H1 (cell line): Measurements from ENCODE around the gene GLS. TPM values are rescaled to one million over a fixed set of nuclear protein-coding genes. Genes with fewer than 3 reads are reported as not detected.

Source experiments
- CTCF ChIA-PET: fragments of 300-600 bp; sonication (Branson Sonifier 250); formaldehyde crosslinking; loops from one replicate; lab custom pipeline; 2021; ENCODE audit not compliant: partially characterized antibody; lab: Charles Lee
- POLR2A ChIA-PET: fragments of 300-600 bp; sonication (Branson Sonifier 250); formaldehyde crosslinking; loops from one replicate; lab custom pipeline; 2021; ENCODE audit warnings: inconsistent platforms; ENCODE audit not compliant: partially characterized antibody; lab: Charles Lee
- DNase-seq, 2 experiments: peaks; one replicate each; pipeline versions ENCODE4 v3.0.0 to v3.0.0-alpha.2; 2010 to 2022; ENCODE audit warnings: low spot score in 2 of 2, low read depth in 1 of 2, mixed read lengths in 1 of 2
- FAIRE-seq: peaks from 2 replicates; lab custom pipeline; 2011; peaks lifted over from hg19 to GRCh38; lab: Jason Lieb, UNC
- H2AFZ ChIP-seq: 2 replicates; pipeline ENCODE4 v1.8.1; 2012; ENCODE audit warnings: low read length, inconsistent platforms
- H2AK5ac ChIP-seq: 2 replicates; pipeline ENCODE4 v1.6.1; 2013; ENCODE audit warnings: low read depth, low read length
- H2BK120ac ChIP-seq: replicated peaks from 2 replicates; pipeline ENCODE3; 2013; ENCODE audit warnings: low read depth, low read length, inconsistent platforms
- H2BK12ac ChIP-seq: 2 replicates; pipeline ENCODE4 v1.6.1; 2013; ENCODE audit warnings: low read depth, low read length
- H2BK15ac ChIP-seq: 2 replicates; pipeline ENCODE4 v1.6.1; 2013; ENCODE audit warnings: low read length
- H2BK20ac ChIP-seq: 2 replicates; pipeline ENCODE4 v1.6.1; 2013; ENCODE audit warnings: low read length
- H2BK5ac ChIP-seq: 2 replicates; pipeline ENCODE4 v1.6.1; 2013; ENCODE audit warnings: low read depth, low read length
- H3K14ac ChIP-seq: 2 replicates; pipeline ENCODE4 v1.6.1; 2013; ENCODE audit warnings: inconsistent platforms; ENCODE audit not compliant: insufficient read length
- H3K18ac ChIP-seq: 2 replicates; pipeline ENCODE4 v1.6.1; 2013; ENCODE audit warnings: low read length; ENCODE audit errors: extremely low read depth
- H3K23ac ChIP-seq: 2 replicates; pipeline ENCODE4 v1.6.1; 2013; ENCODE audit warnings: inconsistent platforms; ENCODE audit not compliant: insufficient read length
- H3K23me2 ChIP-seq: 2 replicates; pipeline ENCODE4 v1.6.1; 2013; ENCODE audit warnings: low read depth, low read length
- H3K27ac ChIP-seq: 2 replicates; pipeline ENCODE4 v1.6.1; 2011; ENCODE audit warnings: low read depth, low read length, inconsistent platforms
- H3K27me3 ChIP-seq, 4 experiments: replicated peaks in 1 of 4; 1 replicate in 1 of 4; 2 replicates in 3 of 4; pipeline versions ENCODE4 v1.6.1 to v1.8.1; 2011 to 2013; ENCODE audit warnings: low read length in 3 of 4, mild to moderate bottlenecking in 3 of 4, inconsistent platforms in 2 of 4, mixed read lengths in 2 of 4, moderate library complexity in 1 of 4; ENCODE audit not compliant: control insufficient read depth in 3 of 4, insufficient read depth in 3 of 4; ENCODE audit errors: extremely low read depth in 1 of 4
- H3K36me3 ChIP-seq, 4 experiments: 2 replicates each; pipeline versions ENCODE4 v1.6.1 to v1.8.1; 2011 to 2013; ENCODE audit warnings: mild to moderate bottlenecking in 4 of 4, low read length in 3 of 4, moderate library complexity in 2 of 4, control low read depth in 1 of 4, inconsistent platforms in 1 of 4; ENCODE audit not compliant: insufficient read depth in 4 of 4, control insufficient read depth in 2 of 4
- H3K4ac ChIP-seq: replicated peaks from 2 replicates; pipeline ENCODE3; 2013; ENCODE audit warnings: low read length, low read depth, mixed read lengths, inconsistent platforms; ENCODE audit not compliant: insufficient read length
- H3K4me1 ChIP-seq, 4 experiments: replicated peaks in 1 of 4; 1 replicate in 1 of 4; 2 replicates in 3 of 4; pipeline versions ENCODE4 v1.6.1 to v1.8.1; 2011 to 2013; ENCODE audit warnings: low read length in 3 of 4, inconsistent platforms in 2 of 4, mixed read lengths in 1 of 4; ENCODE audit not compliant: insufficient read depth in 4 of 4, control insufficient read depth in 3 of 4
- H3K4me2 ChIP-seq, 2 experiments: 2 replicates each; pipeline versions ENCODE4 v1.6.1 to v1.8.1; 2011 to 2013; ENCODE audit warnings: low read depth in 2 of 2, low read length in 2 of 2, control low read depth in 1 of 2, inconsistent platforms in 1 of 2, mild to moderate bottlenecking in 1 of 2; ENCODE audit not compliant: insufficient read depth in 1 of 2
- H3K4me3 ChIP-seq, 4 experiments: fragments of 200-600, 300-600 bp in 1 of 4; sonication (generic), shearing (Covaris generic), sonication (Bioruptor Twin) in 1 of 4; 2 replicates each; pipeline versions ENCODE4 v1.5.1 to v1.8.1; 2011 to 2016; ENCODE audit warnings: low read length in 4 of 4, low read depth in 3 of 4, control low read depth in 2 of 4, inconsistent platforms in 2 of 4, mild to moderate bottlenecking in 2 of 4, mixed read lengths in 1 of 4, moderate library complexity in 1 of 4; ENCODE audit not compliant: insufficient read depth in 2 of 4; ENCODE audit errors: extremely low read depth in 1 of 4
- H3K56ac ChIP-seq: replicated peaks from 2 replicates; pipeline ENCODE3; 2013; ENCODE audit warnings: low read depth, mild to moderate bottlenecking, mixed read lengths, low read length, inconsistent platforms; ENCODE audit not compliant: insufficient read length
- H3K79me1 ChIP-seq: 2 replicates; pipeline ENCODE4 v1.6.1; 2013; ENCODE audit warnings: low read depth, low read length, control low read depth
- H3K79me2 ChIP-seq, 2 experiments: 2 replicates each; pipeline versions ENCODE4 v1.6.1 to v1.8.1; 2012 to 2013; ENCODE audit warnings: low read length in 2 of 2, mild to moderate bottlenecking in 2 of 2, inconsistent platforms in 1 of 2; ENCODE audit not compliant: insufficient read depth in 2 of 2, control insufficient read depth in 1 of 2
- H3K9ac ChIP-seq, 4 experiments: replicated peaks in 1 of 4; 1 replicate in 1 of 4; 2 replicates in 3 of 4; pipeline versions ENCODE4 v1.6.1 to v1.8.1; 2011 to 2013; ENCODE audit warnings: low read depth in 3 of 4, low read length in 3 of 4, control low read depth in 2 of 4, mild to moderate bottlenecking in 2 of 4, moderate library complexity in 2 of 4, inconsistent platforms in 1 of 4; ENCODE audit errors: extremely low read depth in 1 of 4
- H3K9me3 ChIP-seq, 2 experiments: 2 replicates each; pipeline versions ENCODE4 v1.6.1 to v1.8.1; 2012 to 2013; ENCODE audit warnings: mild to moderate bottlenecking in 2 of 2, moderate library complexity in 2 of 2, control low read depth in 1 of 2, inconsistent platforms in 1 of 2, low read depth in 1 of 2, low read length in 1 of 2, mixed read lengths in 1 of 2; ENCODE audit not compliant: insufficient read depth in 2 of 2
- H4K20me1 ChIP-seq, 2 experiments: replicated peaks in 1 of 2; 2 replicates each; pipeline versions ENCODE3 to v1.8.1; 2011 to 2013; ENCODE audit warnings: inconsistent platforms in 2 of 2, low read length in 2 of 2, mild to moderate bottlenecking in 1 of 2; ENCODE audit not compliant: insufficient read depth in 2 of 2, control insufficient read depth in 1 of 2
- H4K5ac ChIP-seq: 2 replicates; pipeline ENCODE4 v1.6.1; 2013; ENCODE audit warnings: low read length, low read depth, mixed read lengths, inconsistent platforms; ENCODE audit not compliant: insufficient read length
- H4K8ac ChIP-seq: 2 replicates; pipeline ENCODE4 v1.8.0; 2013; ENCODE audit warnings: mild to moderate bottlenecking, moderate library complexity, low read length, inconsistent platforms; ENCODE audit not compliant: insufficient read depth; ENCODE audit errors: extremely low read depth
- H4K91ac ChIP-seq: replicated peaks from 2 replicates; pipeline ENCODE3; 2013; ENCODE audit warnings: low read length, mixed read lengths, inconsistent platforms; ENCODE audit not compliant: insufficient read length
- RBBP5 ChIP-seq: IDR thresholded peaks from 2 replicates; pipeline ENCODE4 v1.7.1; 2012; ENCODE audit warnings: low read depth, mild to moderate bottlenecking, inconsistent platforms, low read length, moderate library complexity, borderline replicate concordance
- SP1 ChIP-seq: IDR thresholded peaks from 2 replicates; pipeline ENCODE4 v1.6.1; 2011; ENCODE audit warnings: low read depth, low read length
- WGBS, 2 experiments: shearing (Covaris generic) in 1 of 2; methylation state at CpG; one replicate each; pipeline versions ENCODE4 v1.1.6 to v1.1.7; 2013 to 2015; ENCODE audit warnings: low lambda C conversion rate in 2 of 2, mixed read lengths in 2 of 2, inconsistent platforms in 1 of 2, low coverage in 1 of 2, missing lambda C conversion rate in 1 of 2; ENCODE audit not compliant: insufficient replicate concordance in 2 of 2, insufficient coverage in 1 of 2, insufficient read length in 1 of 2; ENCODE audit errors: extremely low coverage in 1 of 2, missing lambda C conversion rate in 1 of 2; 5-methylcytosine and 5-hydroxymethylcytosine counted together
- polyA plus RNA-seq, 7 experiments: library from polyadenylated mRNA; depleted of rRNA in 3 of 7; stranded (reverse) in 5 of 7; unstranded in 2 of 7; fragments of >200 nt in 5 of 7; fragments of 200-250 nt in 2 of 7; gene quantifications; 1 replicate in 5 of 7; 2 replicates in 1 of 7; 4 replicates in 1 of 7; pipeline versions ENCODE4 v1.2.1 to v1.2.3, GENCODE V29; 2011 to 2013; ENCODE audit warnings: missing spikeins in 2 of 7, mixed read lengths in 2 of 7
- total RNA-seq: library from RNA; stranded (reverse); fragmentation: NEBNext Ultra II Directional; extraction: Animal tissue kit (Norgen Biotek cat#: 25700); gene quantifications from 2 replicates; pipeline ENCODE4 v1.2.1, GENCODE V29; 2021

The GLS gene
- total and polyA plus RNA-seq, 2 of the 8 experiments (the other 6 are each of a cell fraction or from before 2014, with no cell fraction given): 15.7 to 89.8 TPM

DNA sequence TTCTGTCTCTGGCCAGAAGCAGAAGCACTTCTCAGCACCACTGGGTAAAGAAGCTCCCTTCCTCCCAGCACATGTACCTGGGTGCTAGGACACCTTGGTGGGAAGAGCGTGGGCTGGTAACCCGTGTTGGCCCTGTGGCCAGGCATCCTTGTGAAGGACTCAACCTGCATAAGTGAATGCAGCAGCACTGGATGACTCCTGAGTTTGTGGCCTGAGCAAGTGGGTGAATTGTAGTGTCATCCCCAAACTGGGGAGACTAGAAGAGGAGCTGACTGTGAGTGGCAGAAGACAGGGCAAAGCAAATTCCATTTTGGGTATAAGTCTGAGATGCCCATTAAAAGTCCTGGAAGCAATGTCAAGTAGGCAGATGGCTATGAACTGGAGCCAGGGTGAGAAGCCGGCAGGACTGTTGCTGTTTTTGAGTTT lies 70.0 kb downstream of the GLS start:
- H4K8ac ChIP-seq: no peak overlapping the region
- H3K4me1 ChIP-seq: peaks cover 0 to 3% (median 1%) of the 10 kb centered on the region in 4 experiments; a peak in 2 of 7 replicates
- no peak overlapping the region for H2AFZ ChIP-seq
- H2BK20ac ChIP-seq: no peak overlapping the region
- peaks cover 0 to 1% (median 0%) of the 10 kb centered on the region in 4 experiments; a peak in 1 of 7 replicates for H3K27me3 ChIP-seq
- no peak overlapping the region for H3K4me2 ChIP-seq
- H3K23me2 ChIP-seq: no peaks in the 10 kb centered on the region
- CTCF ChIA-PET: interaction anchor here (0.9 to 2.1 kb wide), 3 partner anchors 10 to 100 kb away, joined by 3 to 8 read pairs (median 7); no protein-coding TSS in a partner anchor
- no peak overlapping the region for H2BK5ac ChIP-seq
- H3K79me2 ChIP-seq: no peaks in the 10 kb centered on the region
- no peak overlapping the region for H3K27ac ChIP-seq
- no peak overlapping the region for H3K9ac ChIP-seq
- 86% methylated on average over 3 of the region's 3 CpGs; no CpG with 5 or more reads in 1 of the 2 experiments for WGBS, 2 experiments
- no peak overlapping the region for H3K4ac ChIP-seq
- H2AK5ac ChIP-seq: no peak overlapping the region
- H4K91ac ChIP-seq: no peak overlapping the region
- no peak overlapping the region for H2BK15ac ChIP-seq
- H3K4me3 ChIP-seq: no peak overlapping the region
- DNase-seq (no peak), FAIRE-seq (no peak)
- H3K14ac ChIP-seq: no peak overlapping the region
- no peak overlapping the region for H3K56ac ChIP-seq
- H2BK120ac ChIP-seq: no peak overlapping the region
- H2BK12ac ChIP-seq: no peak overlapping the region
- POLR2A ChIA-PET: interaction anchor here (1.6 kb wide), 1 partner anchor 9 kb away, joined by 9 read pairs; no protein-coding TSS in a partner anchor
- no peak overlapping the region for H4K5ac ChIP-seq
- no peak overlapping the region for H3K18ac ChIP-seq
- TF ChIP-seq SP1 (no peak), RBBP5 (no peak)
- H4K20me1 ChIP-seq: no peaks in the 10 kb centered on the region
- no peak overlapping the region for H3K23ac ChIP-seq
- H3K36me3 ChIP-seq: no peaks in the 10 kb centered on the region
- H3K79me1 ChIP-seq: no peaks in the 10 kb centered on the region
- no peaks in the 10 kb centered on the region for H3K9me3 ChIP-seq
